NCI-H1436 treated with DMSO at 0.1 percent for 48 hours (cell line): ENCODE measurements around the gene IL10.
"Not testable (repeated sequence)": the region's sequence is repeated elsewhere in the genome, so short reads cannot be mapped to it uniquely, and the experiment has no call there.

Experiments
- DNase-seq: peaks from one replicate; lab custom pipeline; 2025; lab: John Stamatoyannopoulos, UW

IL10 gene

GRCh38 chr1:206765771-206766170 is 6.5 kb downstream of the IL10 start:
- DNase-seq = not testable (repeated sequence)

GRCh38 chr1:206762741-206763364 is 9.4 kb downstream of the IL10 start:
- DNase-seq = not testable (repeated sequence)

GRCh38 chr1:206761159-206761768 is 11.0 kb downstream of the IL10 start:
- DNase-seq = no peak

DNA sequence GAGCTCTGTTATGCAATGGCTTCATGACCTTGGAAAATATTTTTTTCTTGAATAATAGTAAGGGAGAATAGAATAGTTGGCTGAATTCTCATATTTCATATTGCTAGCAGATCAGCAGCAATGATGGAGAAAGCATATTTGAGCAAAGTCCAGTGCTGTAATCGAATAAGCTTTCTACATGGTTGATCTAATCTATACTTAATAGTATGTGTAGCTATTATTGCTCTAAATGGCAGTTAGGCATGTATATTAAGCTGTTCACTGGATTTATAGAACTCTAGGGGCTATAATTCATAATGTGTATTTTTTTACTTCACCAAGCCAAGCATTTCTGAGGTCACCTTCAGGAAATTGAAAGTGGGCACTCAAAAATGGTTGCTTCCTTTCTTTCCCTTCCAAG is 11.7 kb downstream of the IL10 start:
- no peak for DNase-seq

- no peak for DNase-seq
These were observed 14.6 kb downstream of the IL10 start for GRCh38 chr1:206757524-206758266.

DNA sequence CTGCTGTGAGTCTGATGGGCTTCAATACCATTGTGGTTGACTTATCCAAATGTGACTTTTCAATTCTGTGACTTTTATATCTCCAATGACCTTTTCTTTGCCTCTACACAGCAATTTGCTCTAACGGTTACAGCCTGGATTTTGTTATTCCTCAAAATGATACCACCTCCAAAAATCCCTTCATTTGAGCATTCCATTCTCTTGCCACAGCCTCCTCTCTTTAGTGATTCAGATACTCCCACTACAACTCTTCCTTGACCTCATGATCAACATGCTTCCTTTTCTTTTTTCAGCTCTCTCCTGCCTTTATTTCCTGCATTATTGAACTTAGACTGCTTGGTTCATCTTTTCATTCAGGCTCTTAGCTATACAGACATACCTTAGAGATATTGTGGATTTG is 18.3 kb downstream of the IL10 start:
- DNase-seq = no peak

- DNase-seq = no peak
These were observed 19.2 kb downstream of the IL10 start for GRCh38 chr1:206753141-206753540.

DNA sequence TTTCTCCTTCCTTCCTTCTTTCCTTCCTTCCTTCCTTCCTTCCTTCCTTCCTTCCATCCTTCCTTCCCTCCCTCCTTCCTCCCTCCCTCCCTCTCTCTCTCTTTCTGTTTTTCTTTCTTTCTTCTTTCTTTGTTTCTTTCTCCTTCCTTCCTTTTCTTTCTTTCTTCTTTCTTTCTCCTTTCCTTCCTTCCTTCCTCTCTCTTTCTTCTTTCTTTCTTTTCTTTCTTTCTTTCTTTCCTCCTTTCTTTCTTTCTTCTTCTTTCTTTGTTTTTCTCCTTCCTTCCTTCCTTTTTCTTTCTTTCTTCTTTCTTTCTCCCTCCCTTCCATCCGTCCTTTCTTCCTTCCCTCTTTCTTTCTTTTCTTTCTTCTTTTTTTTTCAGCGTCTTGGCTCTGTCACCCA is 19.8 kb downstream of the IL10 start:
- DNase-seq = no peak

DNA sequence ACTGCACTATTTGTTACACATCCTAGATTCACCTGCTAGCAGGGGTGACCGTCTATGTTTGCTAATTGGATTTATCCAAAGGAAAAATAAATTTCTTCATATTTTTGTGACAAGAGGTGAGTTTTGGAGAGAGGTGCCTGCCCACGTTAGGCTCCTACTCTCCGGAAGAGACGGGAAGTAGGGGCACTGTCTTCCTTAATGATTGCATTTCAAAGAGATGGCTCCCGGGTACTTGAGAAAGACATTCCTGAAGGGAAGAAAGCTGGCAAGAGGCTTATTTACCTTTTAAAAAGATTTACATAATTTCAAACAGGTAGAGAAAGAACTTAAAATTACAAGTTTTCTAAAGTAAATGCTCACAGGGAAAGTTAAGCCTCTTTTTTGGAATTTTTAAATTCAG is 20.4 kb downstream of the IL10 start:
- DNase-seq = no peak

- no peak for DNase-seq
These were observed 23.8 kb downstream of the IL10 start for GRCh38 chr1:206748348-206749030.

- DNase-seq = no peak
These were observed 27.0 kb downstream of the IL10 start for GRCh38 chr1:206745301-206745700.

- DNase-seq = no peak
These were observed 27.6 kb downstream of the IL10 start for GRCh38 chr1:206744683-206745082.

- no peak for DNase-seq
These were observed 29.4 kb downstream of the IL10 start for GRCh38 chr1:206742719-206743383.

GRCh38 chr1:206741142-206741701 is 31.1 kb downstream of the IL10 start:
- DNase-seq = no peak

DNA sequence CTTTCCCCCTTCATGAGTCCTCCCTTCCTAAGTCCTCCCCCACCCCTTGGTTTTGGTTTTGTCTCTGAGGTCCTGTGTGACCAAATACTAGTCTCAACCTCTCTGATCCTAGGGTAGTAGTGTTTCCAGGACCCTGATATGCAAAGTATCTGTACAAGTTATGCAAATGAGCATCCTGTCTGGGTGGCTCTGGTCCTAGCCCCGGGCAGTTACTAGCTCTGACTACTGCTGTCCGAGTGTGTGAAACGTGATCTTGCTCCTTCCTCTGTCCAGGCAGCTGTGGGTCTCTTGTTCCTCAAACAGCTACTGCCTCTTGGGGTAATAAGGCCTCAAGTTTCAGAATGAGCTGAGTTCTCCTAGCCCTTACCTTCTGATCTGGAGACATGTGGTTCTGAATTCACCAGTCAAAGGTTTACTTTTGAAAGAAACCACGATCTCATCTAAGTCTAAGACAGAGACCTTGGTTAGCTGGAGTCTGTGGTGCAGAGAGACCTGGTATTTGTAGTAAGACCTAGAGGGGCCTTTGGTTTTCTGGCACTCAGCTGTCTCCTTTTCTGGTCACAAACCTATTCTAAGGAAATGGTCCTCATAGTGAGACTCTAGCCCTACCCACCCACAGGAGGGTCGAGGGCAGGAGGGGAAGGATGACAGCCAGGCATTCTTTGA is 32.8 kb downstream of the IL10 start:
- no peak for DNase-seq

- DNase-seq = no peak
These were observed 33.6 kb downstream of the IL10 start for GRCh38 chr1:206738370-206739366.

DNA sequence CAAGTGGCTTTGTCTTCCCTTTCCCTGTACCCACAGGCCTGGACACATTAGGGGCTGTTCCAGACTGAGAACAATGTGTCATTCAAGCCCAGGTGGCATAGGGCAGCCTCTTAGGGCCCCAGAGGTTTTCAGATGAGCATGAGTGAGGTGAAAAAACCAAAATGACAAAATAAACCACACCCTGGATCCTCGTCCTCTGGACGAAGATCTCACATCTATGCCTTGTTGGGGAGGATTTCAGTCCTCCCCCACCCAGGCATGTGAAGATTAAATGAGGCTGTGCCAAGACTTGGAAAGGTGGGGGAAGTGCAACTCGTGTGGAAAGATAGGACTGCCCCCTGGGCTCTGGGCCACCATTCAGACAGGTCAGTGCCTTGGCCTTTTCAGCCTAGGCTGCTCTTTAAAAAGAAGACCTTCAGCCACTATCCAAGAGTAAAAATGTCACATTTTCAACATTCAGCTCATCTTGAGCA is 34.5 kb downstream of the IL10 start:
- no peak for DNase-seq

DNA sequence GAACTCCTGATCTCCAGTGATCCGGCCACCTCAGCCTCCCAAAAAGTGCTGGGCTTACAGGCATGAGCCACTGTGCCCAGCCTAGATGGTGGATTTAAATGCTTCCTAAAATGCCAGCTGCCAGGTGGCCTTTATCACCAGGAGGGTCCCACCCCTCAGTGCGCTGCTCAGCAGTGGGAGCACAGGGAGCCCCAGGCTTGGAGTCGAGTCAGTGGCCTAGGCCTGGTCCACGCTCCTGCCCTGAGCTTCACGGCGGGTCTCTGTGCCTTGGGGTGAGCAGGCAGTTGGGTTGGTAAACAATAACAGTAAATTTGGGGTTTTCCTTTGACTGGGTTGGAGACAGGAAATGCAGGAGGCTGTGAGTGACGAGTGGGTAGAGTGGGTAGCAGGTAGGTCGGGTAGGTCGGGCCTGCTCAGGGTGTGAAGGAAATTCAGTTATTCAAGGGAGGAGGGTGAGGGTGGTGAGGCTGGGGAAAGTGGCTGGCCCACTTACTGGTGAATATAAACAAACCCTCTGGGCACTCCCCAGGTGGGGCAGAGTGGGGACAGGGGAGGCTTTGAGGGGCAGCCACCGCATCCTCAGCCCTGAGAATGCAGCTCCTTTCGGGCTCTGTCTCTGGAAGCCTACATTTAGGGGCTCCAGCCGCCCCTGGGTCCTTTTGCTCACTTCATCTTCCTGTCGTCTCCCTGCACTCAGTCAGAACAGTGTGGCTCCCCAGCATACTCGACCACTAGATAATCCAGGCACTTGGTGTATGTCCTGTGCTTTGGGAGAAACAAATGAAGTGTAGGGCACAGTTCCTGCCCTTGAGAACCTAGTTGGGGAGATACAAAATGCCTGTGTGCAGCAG is 35.2 kb downstream of the IL10 start:
- DNase-seq = no peak

DNA sequence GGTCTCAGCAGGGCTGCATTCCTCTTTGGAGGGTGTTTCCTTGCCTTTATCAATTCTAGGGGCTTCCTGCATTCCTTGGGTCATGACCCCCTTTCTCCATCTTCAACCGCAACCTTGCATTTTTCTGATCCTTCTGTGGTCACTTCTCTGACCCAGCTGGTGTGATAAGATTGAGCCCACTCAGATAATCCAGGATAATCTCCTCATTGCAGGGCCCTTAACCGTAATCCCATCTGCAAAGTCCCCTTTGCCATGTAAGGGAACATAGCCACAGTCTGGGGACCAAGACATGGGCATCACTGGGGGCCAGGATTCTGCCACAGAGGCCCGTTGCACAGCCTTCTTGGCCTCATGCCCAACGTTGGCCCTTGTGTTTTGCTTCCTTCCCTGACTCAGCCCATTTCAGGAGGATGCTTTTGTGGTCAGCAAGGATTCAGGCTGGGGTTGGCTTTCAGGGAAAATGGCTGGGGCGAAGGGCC is 36.7 kb downstream of the IL10 start:
- no peak for DNase-seq
